Subcutaneous adipose tissue (tissue), 4 donors: ENCODE results near the gene CEACAM18. TPM values are rescaled to one million over a fixed set of nuclear protein-coding genes. Genes with fewer than 3 reads are reported as not detected.

ENCODE experiments used
- total RNA-seq, 4 donors: library from RNA; depleted of rRNA; stranded (reverse); fragments of >200 nt; gene quantifications; one replicate each; pipeline ENCODE4 v1.1.0, GENCODE V29; 2016
- TF ChIP-seq, protein P1 (sequence below): fragments of 450-650 bp; IDR thresholded peaks from one replicate; pipeline ENCODE4 v1.5.1; 2016; ENCODE audit warnings: low read depth, mild to moderate bottlenecking, control low read depth, antibody characterized with exemption, moderate library complexity

Gene CEACAM18
- total RNA-seq, 4 donors from 2014 or later = not detected

- TF ChIP-seq, protein P1, sequence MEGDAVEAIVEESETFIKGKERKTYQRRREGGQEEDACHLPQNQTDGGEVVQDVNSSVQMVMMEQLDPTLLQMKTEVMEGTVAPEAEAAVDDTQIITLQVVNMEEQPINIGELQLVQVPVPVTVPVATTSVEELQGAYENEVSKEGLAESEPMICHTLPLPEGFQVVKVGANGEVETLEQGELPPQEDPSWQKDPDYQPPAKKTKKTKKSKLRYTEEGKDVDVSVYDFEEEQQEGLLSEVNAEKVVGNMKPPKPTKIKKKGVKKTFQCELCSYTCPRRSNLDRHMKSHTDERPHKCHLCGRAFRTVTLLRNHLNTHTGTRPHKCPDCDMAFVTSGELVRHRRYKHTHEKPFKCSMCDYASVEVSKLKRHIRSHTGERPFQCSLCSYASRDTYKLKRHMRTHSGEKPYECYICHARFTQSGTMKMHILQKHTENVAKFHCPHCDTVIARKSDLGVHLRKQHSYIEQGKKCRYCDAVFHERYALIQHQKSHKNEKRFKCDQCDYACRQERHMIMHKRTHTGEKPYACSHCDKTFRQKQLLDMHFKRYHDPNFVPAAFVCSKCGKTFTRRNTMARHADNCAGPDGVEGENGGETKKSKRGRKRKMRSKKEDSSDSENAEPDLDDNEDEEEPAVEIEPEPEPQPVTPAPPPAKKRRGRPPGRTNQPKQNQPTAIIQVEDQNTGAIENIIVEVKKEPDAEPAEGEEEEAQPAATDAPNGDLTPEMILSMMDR = no peak
Observed at GRCh38 chr19:51501594-51502263, 23.4 kb downstream of the CEACAM18 start, which contains the start of gene SIGLEC12. Gene SIGLEC12, minus strand, starts transcription at chr19:51501800. Its CDS starts 67 bp downstream, at chr19:51501733.

DNA sequence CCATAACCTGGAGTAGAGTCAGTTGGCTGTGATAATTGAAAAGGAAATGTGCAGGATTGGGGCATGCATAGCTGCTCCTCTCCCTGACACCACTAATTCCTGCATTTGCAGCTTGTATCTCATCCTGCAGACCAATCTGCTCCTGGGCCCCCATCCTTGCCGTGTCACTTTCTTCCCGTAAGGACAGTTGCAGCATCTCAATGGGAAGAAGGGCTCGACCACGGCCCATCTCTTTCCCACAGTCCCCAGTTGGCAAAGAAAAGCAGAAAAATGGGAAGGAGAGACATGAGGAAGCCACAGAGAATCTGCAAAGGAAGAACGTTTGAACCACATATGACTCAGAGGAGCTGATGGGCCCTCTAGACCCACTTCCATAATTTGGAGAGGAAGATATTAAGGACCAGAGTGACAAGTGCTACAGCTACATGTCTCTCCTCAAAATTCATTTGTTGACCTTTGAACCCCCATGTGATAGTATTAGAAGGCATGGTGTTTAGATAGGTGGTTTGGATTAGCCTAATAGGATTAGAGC is 25.0 kb downstream of the CEACAM18 start:
- TF ChIP-seq, protein P1 = no peak

DNA sequence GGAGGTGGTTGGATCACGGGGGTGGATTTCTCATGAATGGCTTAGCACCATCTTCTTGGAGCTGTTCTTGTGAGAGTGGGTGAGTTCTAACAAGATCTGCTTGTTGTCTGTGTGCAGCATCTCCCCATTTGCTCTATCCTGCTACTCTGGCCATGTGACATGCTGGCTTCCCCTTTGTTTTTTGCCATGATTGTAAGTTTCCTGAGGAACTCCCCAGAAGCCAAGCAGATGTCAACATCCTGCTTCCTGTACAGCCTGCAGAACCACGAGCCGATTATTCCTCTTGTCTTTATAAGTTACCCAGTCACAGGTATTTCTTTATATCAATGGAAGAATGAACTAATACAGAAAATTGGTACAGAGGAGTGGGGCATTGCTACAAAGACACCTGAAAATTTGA is 25.6 kb downstream of the CEACAM18 start:
- TF ChIP-seq, protein P1 = no peak

GRCh38 chr19:51505904-51506303 is 27.6 kb downstream of the CEACAM18 start:
- TF ChIP-seq, protein P1 = no peak

GRCh38 chr19:51507192-51507591 is 28.9 kb downstream of the CEACAM18 start:
- TF ChIP-seq, protein P1 = no peak

- TF ChIP-seq, protein P1 = no peak
Observed at GRCh38 chr19:51507640-51508058, 29.3 kb downstream of the CEACAM18 start.

- TF ChIP-seq, protein P1 = no peak
Observed at GRCh38 chr19:51508059-51508733, 29.9 kb downstream of the CEACAM18 start.
